ENCODE results near the gene GPD1. TPM values are rescaled to one million over a fixed set of nuclear protein-coding genes. Genes with fewer than 3 reads are reported as not detected.

Gene GPD1
- total and polyA plus RNA-seq, 9 of the 15 experiments (the other 6 are each of a cell fraction or from before 2014, with no cell fraction given): 0.13 to 1.00 (median 0.55) TPM

- Histone ChIP-seq H3K9ac (ENCODE audit: insufficient read depth in 1 of 2, low read depth in 2 of 2, low read length in 2 of 2) (no peak overlapping the region; a peak in 1 of 4 replicates), H3K27ac (ENCODE audit: extremely low read depth, low read depth, low read length) (no peak overlapping the region)
- BruUV-seq (replicated peaks): no TSS peak
- no peak for TF ChIP-seq HNRNPH1 (optimal IDR thresholded peaks at IDR 0.05; ENCODE audit: low read depth, low read length)
- TF ChIP-seq MLX (CRISPR knock-in tag; conservative IDR thresholded peaks at IDR 0.05): no peak
- TF ChIP-seq E2F3 (CRISPR knock-in tag; IDR thresholded peaks at IDR 0.05): no peak
- no peak for TF ChIP-seq NCOA4 (IDR thresholded peaks at IDR 0.05; ENCODE audit: partially characterized antibody)
- no peak for TF ChIP-seq ZNF407 (IDR thresholded peaks at IDR 0.05; ENCODE audit: low read depth)
- no peak for TF ChIP-seq RBM14 (IDR thresholded peaks at IDR 0.05; ENCODE audit: borderline replicate concordance, insufficient read depth, low read depth, low read length)
- TF ChIP-seq THRB (CRISPR knock-in tag; conservative IDR thresholded peaks at IDR 0.05): no peak
- TF ChIP-seq ZFP1 (CRISPR knock-in tag; IDR thresholded peaks at IDR 0.05): no peak
- no peak for TF ChIP-seq ZNF668 (CRISPR knock-in tag; IDR thresholded peaks at IDR 0.05)
- no peak for TF ChIP-seq ZBTB17 (CRISPR knock-in tag; IDR thresholded peaks at IDR 0.05)
- no peak for TF ChIP-seq ZNF253 (CRISPR knock-in tag; conservative IDR thresholded peaks at IDR 0.05)
- TF ChIP-seq ELF1 (tag; IDR thresholded peaks at IDR 0.05): no peak
- no peak for TF ChIP-seq NONO (IDR thresholded peaks at IDR 0.05; ENCODE audit: low read depth in 2 of 2, low read length in 1 of 2)
These were observed 28.0 kb upstream of the GPD1 start for GRCh38 chr12:50075808-50076170.

More at GRCh38 chr12:50075808-50076170, 28.0 kb upstream of the GPD1 start:
- POLR2A ChIA-PET: interaction anchor here (0.6 to 1.2 kb wide), 2 partner anchors 9 to 696 kb away, joined by 3 to 7 read pairs; partner anchors contain the start of gene SMARCD1
- no peak overlapping the region for H2AFZ ChIP-seq (ENCODE audit: low read depth, low read length)
- CTCF ChIA-PET (ENCODE audit: low intra/inter-chr PET ratio): interaction anchor here (0.8 to 5.8 kb wide), 4 partner anchors 100 to 1603 kb away, joined by 3 to 66 read pairs (median 9); no protein-coding TSS in a partner anchor
- H3K9me1 ChIP-seq (ENCODE audit: control insufficient read depth, insufficient read depth, low read length): peaks cover 5% of the 10 kb centered on the region
- DNase-seq (ENCODE audit: extremely low read depth in 1 of 4, low spot score in 3 of 4) (no peak), FAIRE-seq (no peak), ATAC-seq (no peak)
- no peaks in the 10 kb centered on the region for H3K79me2 ChIP-seq (ENCODE audit: control insufficient read depth, insufficient read depth, low read length)
- in situ Hi-C loops (cut with MboI) (no loop called here), intact Hi-C loops (cut with micrococcal nuclease) (loop anchor here (1.0 kb wide), 2 partner anchors 100 to 239 kb away; no protein-coding TSS in a partner anchor)
- no peak overlapping the region for H3K4me2 ChIP-seq (ENCODE audit: insufficient read depth, low read length)
- H3K36me3 ChIP-seq (ENCODE audit: control insufficient read depth, insufficient read depth, low read length): no peaks in the 10 kb centered on the region
- H3K4me1 ChIP-seq (replicated peaks in 1 of 2; ENCODE audit: control insufficient read depth in 2 of 2, insufficient read depth in 2 of 2, low read length in 2 of 2): peaks cover 19% of the 10 kb centered on the region in 2 experiments
- no peak overlapping the region for H3K4me3 ChIP-seq
- WGBS (ENCODE audit: insufficient coverage, low coverage, missing lambda C conversion rate): 44% methylated on average over 1 of the region's 1 CpG
- no peaks in the 10 kb centered on the region for H4K20me1 ChIP-seq (replicated peaks; ENCODE audit: control insufficient read depth, insufficient read depth, low read length)
- H3K9me3 ChIP-seq (replicated peaks; ENCODE audit: control insufficient read depth, insufficient read depth, low read depth, low read length): no peaks in the 10 kb centered on the region
- no peaks in the 10 kb centered on the region for H3K27me3 ChIP-seq (ENCODE audit: control insufficient read depth in 2 of 2, insufficient read depth in 2 of 2, low read length in 2 of 2)
